Stimulated activated CD4-positive, alpha-beta T cell treated with anti-CD3 and anti-CD28 coated beads, TNF-alpha, amount 100 ng/mL, for 48 hours (primary cell): ENCODE measurements around the gene CDKL2.

Experiments used
- DNase-seq, 3 donors: peaks; one replicate each; pipeline ENCODE4 v3.0.0-alpha.2; 2020; ENCODE audit warnings: low read depth in 3 of 3

CDKL2 gene

DNA sequence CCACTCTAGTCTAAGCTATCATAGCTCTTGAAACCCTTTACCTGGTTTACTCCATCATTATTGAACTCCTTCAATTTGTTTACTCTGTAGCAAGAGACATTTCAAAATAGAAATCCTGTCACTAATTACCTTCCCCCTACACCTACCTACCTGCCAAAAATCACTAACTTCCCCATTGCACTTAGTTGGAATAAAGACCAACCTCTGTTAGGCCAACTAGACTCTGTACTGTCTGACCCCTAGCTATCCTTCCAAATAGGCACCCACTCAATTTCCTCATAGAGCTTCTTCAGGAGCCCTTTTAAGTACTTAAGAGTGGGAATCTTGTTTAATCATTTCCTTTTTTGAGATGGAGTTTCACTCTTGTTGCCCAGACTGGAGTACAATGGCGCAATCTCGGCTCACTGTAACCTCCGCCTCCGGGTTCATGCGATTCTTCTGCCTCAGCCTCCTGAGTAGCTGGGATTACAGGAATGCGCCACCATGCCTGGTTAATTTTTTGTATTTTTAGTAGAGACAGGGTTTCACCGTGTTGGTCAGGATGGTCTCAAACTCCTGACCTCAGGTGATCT is 8.9 kb upstream of the CDKL2 start:
- DNase-seq: no peak

DNA sequence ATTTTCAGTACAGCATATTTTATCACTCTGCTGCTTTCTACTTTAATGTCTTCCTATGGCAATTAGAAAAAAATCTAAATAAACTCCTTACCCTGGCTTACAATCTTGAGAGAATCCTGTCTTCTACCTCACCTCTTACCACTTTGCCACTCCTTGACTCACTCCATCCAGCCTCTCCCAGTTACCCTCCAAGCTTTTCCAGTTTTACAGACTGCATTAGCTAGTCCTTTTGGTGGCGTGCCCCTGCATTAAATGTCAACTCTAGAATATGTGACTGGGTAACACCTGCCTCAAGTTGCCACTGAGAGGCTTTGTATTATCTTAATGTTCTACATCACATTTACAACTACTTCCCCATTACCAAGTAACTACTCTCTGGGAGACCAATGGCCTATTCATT is 7.5 kb upstream of the CDKL2 start:
- no peak for DNase-seq

DNA sequence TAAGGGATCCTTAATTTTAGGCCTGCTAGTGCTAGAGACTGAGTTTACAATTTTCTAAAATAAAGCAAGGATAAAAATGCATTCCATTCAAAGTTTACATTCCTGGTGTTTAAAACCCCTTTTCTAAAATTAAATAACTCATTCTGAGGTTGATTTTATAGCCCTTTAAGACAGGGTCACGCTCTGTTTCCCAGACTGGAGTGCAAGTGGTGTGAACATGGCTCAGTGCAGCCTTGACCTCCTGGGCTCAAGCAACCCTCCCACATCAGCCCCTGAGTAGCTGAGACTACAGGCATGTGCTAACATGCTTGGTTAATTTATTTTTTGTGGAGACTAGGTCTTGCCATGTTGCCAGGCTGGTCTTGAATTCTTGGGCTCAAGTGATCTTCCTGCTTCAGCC is 6.8 kb upstream of the CDKL2 start:
- DNase-seq: no peak

DNA sequence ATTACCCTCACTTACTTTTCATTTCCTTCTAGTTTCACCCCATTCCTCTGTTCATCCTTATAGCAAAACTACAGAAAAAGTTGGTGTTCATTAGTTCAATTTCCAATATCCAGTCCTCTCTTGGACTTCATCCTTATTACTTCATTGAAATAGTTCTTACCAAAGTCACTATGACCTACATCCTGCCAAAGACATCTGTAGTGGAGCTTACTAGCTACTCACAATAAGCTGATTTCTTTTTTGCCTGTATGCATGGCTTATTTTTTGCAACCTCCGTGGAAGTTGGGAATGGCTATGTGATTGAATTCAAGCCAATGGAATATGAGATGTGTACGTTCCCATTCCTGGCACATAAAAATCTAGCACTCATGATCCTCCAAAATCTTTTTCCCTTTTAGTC is 4.6 kb upstream of the CDKL2 start:
- no peak for DNase-seq

DNA sequence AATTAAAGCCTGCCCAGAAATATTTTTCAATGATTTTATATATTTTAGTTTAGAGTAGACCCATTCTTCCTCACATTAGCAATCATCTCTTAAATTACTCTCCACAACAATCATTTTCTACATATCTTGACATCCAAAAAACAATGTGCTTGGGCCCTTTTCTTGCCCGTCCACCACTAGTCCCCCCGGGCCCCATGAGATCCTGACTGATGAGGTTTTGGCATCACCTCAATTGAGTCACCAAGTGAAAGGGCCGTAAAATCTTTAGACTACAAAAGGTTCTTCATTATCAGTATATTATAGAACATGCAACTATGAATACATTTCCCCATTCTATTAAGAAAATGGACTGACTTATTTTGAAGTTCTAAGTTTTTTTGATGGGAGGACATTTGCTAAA is 4.0 kb upstream of the CDKL2 start:
- no peak for DNase-seq

DNA sequence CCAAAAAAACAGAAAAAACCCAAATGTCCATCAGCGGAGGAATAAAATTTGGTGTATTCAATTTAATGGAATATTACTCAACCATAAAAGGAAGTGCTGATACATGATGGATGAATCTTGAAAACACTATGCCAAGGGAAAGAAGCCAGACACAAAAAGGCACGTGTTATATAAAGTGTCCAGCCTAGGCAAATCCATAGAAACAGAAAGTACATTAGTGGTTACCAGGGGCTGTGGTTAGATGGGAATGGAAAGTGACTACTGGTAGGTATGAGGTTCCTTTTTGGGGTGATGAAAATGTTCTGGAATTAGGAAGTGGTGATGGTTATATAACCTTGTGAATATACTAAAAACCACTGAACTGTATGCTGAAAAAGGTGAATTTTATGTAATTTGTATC is 3.5 kb upstream of the CDKL2 start:
- no peak for DNase-seq

DNA sequence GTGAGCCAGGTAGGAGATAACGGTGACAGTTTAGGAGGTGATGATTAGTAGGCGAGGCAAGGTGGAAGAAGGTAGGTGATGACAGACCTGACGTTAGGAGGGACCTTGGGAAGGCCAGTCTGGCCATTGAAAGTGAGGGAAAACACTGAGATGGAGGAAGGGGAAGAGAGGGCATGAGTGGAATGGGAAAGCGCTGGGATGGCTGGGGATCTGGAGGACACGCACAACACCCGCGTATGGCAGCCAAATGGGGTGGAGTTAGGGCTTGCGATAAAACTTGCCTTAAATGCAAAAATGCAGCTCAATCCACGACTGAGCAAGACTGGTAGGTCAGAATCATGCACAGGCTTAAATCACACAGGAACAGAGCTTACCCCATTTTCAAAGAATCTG is 605 bp upstream of the CDKL2 start:
- DNase-seq: no peak

DNA sequence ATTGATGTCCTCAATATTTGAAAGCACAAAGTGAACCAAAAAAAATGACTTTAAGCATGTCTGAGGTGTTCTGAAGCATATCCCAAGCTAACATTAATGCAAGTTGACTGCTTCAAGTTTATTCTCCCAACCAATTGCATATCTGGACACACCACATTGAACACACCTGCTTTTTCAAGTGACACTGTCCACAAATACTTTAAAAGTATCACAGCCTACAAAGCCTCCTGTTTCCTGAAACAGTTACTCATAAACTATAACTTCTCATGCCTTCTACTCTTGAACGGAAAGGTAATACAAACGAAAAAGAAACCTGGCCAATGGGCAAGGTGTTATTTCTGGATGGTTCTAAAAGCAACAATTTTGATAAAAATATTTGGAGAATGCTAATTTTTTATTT is 1.1 kb downstream of the CDKL2 start:
- DNase-seq: no peak

DNA sequence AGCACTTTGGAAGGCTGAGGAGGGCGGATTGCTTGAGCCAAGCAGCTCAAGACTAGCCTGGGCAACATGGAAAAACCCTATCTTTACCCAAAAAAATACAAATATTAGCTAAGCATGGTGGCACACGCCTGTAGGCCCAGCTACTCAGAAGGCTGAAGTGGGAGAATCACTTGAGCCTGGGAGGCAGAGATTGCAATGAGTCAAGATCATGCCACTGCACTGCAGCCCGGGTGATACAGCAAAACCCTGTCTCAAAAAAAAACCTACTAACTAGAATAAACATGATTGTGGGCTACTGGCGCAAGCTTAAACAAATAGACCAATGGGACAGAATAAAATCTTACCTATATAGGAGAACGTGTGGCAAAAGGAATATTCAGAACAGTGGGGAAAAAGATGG is 7.3 kb downstream of the CDKL2 start:
- no peak for DNase-seq

DNA sequence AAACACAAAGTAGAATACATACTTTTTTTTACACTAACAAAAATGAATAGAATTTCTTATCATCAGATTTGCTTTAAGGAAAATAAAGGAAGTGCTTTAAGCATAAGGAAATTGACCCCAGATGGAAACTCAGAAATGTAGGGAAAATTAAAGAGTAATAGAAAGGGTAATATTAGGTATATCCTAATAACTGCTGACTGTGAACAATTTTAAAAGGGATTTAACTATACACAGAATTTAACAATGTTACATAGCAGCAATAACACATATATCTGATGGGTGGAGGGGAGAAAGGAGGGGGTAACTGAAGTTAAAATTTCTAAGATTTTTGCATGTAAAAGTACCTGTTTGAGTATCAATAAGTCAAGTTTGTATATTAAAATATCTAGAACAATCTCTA is 8.6 kb downstream of the CDKL2 start:
- DNase-seq: no peak

DNA sequence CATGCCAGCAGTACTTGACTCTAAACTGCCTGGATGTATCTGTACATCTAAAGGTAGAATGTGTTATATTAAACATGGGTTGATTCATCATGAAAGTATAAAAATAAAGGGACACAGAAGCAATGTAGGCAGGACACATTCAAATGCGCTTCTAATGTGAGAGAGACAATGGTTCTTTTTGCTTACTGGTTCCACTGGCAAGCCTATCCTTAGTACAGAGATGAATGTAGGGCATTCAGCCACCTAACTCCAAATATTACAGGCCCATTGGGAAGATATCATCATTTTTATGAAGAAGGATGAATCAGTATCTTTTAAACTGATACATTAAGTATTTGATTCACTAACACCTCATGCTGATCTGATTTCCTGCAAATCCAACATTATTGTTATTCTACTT is 18.0 kb downstream of the CDKL2 start:
- DNase-seq: no peak

DNA sequence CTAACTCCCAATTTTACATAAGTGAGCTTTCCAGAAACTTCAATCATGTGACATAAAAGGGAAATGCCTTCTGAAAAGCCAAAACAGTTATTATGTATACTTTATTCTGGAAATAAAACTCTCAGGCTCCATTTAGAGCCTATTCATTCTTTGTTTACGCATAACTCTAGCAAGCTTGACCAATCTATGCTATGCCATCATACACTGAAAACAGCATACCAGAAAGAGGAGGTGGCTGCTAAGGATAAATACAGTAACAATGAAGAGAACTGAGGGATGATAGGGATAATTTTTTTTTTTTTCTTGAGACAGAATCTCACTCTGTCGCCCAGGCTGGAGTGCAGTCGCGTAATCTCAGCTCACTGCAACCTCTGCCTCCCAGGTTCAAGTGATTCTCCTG is 24.4 kb downstream of the CDKL2 start:
- no peak for DNase-seq

DNA sequence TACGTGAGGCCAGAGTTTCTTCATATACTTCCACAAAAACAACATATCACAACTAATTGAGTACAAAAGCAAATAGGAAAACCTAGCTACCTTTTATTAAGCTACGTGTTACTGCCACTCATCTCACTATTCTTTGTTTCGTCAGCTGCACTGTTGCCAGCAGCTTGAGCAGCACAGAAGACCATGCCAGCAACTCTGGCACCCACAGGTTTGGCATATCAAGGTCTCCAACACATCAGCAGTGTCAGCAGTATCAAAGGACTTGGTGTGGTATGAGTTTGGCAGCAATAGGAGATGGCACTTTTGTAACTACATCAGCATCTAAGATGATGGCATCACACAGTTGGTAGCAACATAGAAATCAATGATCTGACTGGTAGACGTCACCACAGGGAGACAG is 30.7 kb downstream of the CDKL2 start:
- no peak for DNase-seq

DNA sequence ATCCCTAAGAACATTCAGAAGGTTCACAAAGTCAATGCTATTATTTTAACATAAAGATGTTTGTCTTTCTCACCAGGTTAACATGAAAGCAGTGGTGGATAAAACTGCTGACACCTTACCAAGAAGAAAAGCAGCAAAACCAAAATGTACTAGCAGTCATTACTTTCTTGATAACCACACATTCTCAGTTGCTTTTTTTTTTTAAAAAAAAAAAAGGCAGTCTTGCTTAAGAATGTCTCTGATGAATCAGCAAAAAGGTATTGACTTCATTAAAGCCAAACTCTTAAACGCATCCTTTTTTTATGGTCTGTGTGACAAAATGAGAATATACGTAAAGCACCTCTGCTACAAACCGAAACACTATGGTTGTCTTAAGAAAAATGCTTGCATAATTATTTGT is 31.9 kb downstream of the CDKL2 start:
- no peak for DNase-seq

DNA sequence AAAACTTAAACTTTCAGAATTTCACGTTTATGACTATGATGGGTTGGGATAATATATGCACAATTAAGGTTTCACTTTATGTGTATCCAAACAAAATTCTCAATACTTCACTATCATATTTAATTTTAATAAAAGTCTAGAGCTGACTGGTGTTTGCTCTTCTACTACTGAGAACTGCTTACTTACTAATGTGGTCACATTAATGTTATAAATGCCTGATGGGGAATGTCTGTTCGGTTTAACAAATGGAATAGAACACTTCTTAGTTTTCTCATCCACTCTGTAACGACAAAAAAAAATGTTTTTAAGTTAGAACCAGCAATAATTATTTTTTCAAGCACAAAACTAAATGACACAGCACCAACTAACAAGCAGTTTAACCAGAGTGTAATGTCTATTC is 34.3 kb downstream of the CDKL2 start:
- DNase-seq: no peak

DNA sequence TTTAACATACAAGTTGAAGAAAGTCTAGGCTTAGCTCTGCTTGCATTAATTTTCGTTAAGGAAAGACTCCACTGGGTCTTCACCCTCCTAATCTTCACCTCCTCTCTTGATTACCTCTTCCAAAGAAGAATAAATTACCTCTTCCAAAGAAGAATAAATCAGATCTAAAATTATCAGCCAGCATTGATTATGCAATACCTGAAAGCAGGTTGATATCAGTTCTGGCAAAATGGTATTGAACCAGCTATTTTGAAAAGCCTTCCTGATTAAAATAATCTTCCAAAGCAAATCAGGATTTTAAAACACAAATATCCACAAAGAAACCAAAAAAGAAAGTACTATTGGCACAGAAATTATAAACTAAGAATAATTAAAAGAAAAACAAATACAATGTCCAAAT is 36.9 kb downstream of the CDKL2 start:
- no peak for DNase-seq

DNA sequence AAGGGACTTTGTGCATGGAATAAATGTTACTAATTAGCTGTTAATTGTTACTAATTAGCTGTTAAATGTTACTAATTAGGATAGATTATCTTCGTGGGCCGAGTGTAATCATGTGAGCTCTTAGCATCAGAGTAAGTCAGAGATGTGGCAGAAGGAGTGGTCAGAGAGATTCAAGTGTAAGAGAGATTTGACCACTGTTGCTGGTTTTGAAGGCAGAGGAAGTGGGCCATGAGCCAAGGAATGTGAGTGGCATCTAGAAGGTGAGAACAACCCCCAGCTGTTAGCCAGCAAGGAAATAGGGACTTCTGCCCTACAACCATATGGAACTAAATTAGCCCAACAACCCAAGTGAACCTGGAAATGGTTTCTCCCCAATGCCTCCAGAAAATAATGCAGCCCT is 46.3 kb downstream of the CDKL2 start:
- DNase-seq: no peak

DNA sequence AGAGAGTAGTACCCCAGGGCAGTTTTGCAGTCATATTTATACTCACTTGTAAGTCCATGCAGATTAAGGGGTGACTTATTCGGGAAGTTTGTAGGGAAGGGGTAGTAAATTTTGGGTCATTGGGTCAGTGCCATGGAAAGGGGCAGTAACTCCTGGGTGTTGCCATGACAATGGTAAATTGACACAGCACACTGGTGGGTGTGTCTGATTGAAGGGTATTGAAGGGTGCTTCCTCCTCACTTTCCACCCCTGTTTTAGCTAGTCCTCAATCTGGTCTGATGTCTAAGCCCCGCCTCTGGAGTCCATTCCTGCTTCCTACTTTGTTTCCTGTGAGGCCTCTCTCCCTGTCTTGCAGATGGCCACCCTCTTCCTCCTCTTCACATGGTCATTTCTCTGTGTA is 62.6 kb downstream of the CDKL2 start:
- no peak for DNase-seq

DNA sequence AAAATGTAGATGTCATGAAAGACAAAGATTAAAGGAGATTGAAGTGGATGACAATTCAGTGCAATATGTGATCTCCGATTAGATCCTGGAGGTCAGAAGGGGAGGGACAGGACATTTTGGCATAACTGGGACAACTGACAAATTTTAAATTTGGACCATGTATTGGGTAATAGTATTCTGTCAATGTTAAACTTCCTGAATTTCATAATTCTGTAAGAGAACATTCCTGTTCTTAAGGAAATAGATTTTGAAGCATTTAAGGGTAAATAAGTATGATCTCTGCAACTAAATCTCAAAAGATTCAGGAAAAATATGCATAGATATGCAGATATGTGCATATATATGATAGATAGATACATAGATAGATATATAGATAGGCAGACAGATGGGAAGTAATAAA is 63.4 kb downstream of the CDKL2 start:
- no peak for DNase-seq

DNA sequence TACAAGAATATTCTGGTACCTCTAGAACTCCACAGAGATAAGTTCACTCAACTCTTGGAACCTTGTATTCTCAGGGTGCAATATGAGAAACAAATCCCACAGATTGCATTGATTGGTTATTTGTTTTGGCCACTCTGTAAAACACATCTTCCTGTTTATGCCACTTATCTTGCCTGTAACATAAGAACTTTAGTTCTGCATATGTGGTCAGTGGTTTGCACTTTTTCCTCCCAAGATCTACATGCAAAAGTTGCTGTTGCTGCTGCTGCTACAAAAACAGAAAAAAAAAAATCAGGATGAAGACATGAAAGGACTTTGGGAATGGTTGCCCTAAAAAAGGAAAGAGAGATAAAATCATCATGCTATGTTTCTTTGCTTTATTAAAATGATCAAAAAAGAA is 64.8 kb downstream of the CDKL2 start:
- no peak for DNase-seq

DNA sequence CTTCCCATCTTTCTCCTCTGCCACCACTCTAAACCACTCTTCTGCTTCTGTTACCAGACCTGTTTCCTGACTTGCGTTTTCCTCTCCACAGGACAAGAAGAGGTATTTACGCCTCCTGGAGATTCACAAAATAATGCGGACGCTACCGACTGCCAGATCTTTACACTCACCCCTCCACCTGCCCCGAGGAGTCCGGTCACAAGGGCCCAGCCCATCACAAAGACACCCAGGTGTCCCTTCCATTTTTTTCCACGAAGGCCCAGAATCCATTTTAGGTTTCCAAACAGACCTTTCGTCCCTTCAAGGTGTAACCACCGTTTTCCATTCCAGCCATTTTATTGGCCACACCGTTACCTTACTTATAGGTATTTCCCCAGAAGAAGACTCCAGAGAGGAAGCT is 66.3 kb downstream of the CDKL2 start:
- no peak for DNase-seq

DNA sequence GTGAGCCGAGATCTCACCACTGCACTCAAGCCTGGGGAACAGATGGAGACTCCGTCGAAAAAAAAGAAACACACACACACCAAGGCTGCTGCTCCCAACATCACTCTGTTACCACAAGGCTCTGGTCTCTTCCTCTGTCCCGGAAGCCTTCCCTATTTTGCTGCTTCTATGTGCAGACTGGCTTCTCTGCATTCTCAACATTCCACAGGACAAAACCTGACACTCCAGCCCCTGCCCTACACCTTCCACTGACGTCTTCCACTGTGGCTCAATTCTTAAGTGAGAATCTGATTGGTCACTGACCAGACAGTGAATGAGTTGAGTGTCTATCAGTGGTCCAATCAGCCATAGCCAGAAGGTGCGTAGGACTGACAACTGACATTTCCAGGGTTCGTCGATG is 68.5 kb downstream of the CDKL2 start:
- DNase-seq: no peak

DNA sequence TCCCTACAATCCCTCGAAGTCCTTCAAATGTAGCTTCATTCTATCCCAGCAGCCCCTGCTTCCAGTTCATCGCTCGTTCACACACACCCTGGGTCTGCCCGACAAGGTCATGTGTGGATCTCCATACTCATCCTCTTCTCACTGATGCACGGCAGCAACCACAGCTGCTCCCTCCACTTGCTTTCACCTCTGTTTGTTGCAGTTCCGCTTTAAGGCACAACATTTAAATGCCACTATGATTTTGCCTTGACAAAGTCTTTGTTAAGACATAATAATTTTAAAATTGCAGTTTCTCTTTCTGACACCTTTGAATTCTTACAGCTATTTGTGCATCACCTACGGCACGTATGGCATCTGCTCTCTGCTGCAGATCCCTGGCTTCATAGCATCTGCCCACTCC is 72.6 kb downstream of the CDKL2 start:
- DNase-seq: no peak

DNA sequence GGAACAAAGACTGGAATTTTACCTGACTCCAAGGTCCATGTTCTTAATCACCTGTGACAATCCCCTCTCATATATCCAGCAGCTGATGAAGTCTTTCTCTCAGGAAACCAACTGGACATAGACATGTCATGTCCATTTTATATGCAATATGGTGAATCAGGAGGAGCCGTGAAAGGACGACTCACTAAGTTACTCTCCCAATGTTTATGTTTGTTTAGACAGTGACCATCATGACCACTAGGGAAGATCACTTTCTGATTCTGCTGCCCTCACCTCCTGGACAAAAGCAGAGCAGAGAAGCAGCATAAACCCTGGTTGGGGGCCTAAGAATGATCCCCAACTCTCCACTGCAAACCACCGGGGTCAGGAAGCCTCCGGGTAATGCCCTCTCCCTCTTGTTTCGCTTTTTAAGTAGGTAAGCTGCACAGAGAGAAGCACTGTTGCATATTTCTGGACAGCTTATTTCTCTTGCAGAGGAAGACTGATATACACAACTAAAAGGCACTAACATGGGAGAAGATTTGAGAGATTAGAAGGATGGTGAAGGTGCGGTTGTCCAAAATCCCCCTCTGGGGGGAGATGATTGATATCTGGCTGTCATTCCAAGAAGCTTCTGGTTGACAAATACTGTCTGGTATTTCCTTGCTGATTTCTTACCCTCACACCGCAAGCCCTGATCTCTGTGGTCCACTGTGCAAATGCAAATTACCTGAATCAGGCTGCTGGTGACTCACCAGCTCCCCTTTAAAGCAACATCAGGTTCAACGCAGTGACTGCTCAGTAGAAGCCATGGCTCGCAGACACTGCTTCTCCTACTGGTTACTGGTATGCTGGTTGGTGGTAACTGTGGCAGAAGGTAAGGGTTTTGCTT is 74.8 kb downstream of the CDKL2 start, which contains the start of gene ODAPH:
ODAPH (plus strand) TSS at position 773 of the 871 bp plus-strand sequence; CDS start at position 790, 17 bp downstream.
- peak in 2 of 3 donors; percentile 1 to 3 for DNase-seq
